K562 (cell line): ENCODE results near the gene PLA2G4A. TPM values are rescaled to one million over a fixed set of nuclear protein-coding genes. Genes with fewer than 3 reads are reported as not detected.

ENCODE experiments used
- ATAC-seq: fragments of 200-7000 bp; cut with Tn5 transposase; 3 replicates; pipeline ENCODE4 v1.9.1; 2020; ENCODE audit warnings: moderate library complexity
- BruUV-seq: library from RNA; stranded (reverse); fragments of 400-500 nt; replicated peaks from 2 replicates; lab custom pipeline; 2021; lab: Mats Ljungman, UMichigan
- CTCF ChIA-PET: fragments of 300-600 bp; formaldehyde crosslinking; extraction: SDS; loops from one replicate; lab custom pipeline; 2021; ENCODE audit warnings: low intra/inter-chr PET ratio; lab: Yijun Ruan, JAX
- POLR2A ChIA-PET: fragments of 300-600, 350-650 bp; sonication (Branson Sonifier 250); formaldehyde crosslinking; extraction: SDS; loops from one replicate; lab custom pipeline; 2021; ENCODE audit warnings: antibody characterized with exemption, inconsistent platforms; lab: Yijun Ruan, JAX
- DNase-seq, 4 experiments: peaks; one replicate each; pipeline versions ENCODE4 v3.0.0 to v3.0.0-alpha.2; 2011 to 2018; ENCODE audit warnings: low spot score in 3 of 4, mixed read lengths in 3 of 4; ENCODE audit errors: extremely low read depth in 1 of 4
- FAIRE-seq: peaks from 2 replicates; lab custom pipeline; 2011; peaks lifted over from hg19 to GRCh38; lab: Jason Lieb, UNC
- H2AFZ ChIP-seq: 2 replicates; pipeline ENCODE4 v1.6.0; 2011; ENCODE audit warnings: low read depth, low read length, control low read depth, inconsistent platforms
- H3K27ac ChIP-seq: fragments of 200-600 bp; 3 replicates; pipeline ENCODE4 v1.8.0; 2011; ENCODE audit warnings: low read depth, mild to moderate bottlenecking, control low read depth, inconsistent platforms, low read length, moderate library complexity, mixed read lengths; ENCODE audit errors: extremely low read depth
- H3K27me3 ChIP-seq, 2 experiments: fragments of 300-600 bp in 1 of 2; 2 replicates in 1 of 2; 3 replicates in 1 of 2; pipeline versions ENCODE4 v1.6.0 to v1.8.0; 2011; ENCODE audit warnings: inconsistent platforms in 2 of 2, low read length in 2 of 2, mild to moderate bottlenecking in 1 of 2, mixed read lengths in 1 of 2, moderate library complexity in 1 of 2; ENCODE audit not compliant: control insufficient read depth in 2 of 2, insufficient read depth in 2 of 2
- H3K36me3 ChIP-seq: fragments of 300-600 bp; 3 replicates; pipeline ENCODE4 v1.8.0; 2011; ENCODE audit warnings: mild to moderate bottlenecking, low read length, inconsistent platforms; ENCODE audit not compliant: control insufficient read depth, insufficient read depth
- H3K4me1 ChIP-seq, 2 experiments: fragments of 200-600 bp in 1 of 2; replicated peaks in 1 of 2; 2 replicates in 1 of 2; 3 replicates in 1 of 2; pipeline versions ENCODE4 v1.5.1 to v1.8.0; 2011; ENCODE audit warnings: inconsistent platforms in 2 of 2, low read length in 2 of 2, mild to moderate bottlenecking in 1 of 2, mixed read lengths in 1 of 2, moderate library complexity in 1 of 2; ENCODE audit not compliant: control insufficient read depth in 2 of 2, insufficient read depth in 2 of 2
- H3K4me2 ChIP-seq: 2 replicates; pipeline ENCODE4 v1.6.1; 2011; ENCODE audit warnings: low read length, control low read depth, inconsistent platforms, mixed read lengths; ENCODE audit not compliant: insufficient read depth
- H3K4me3 ChIP-seq: fragments of 200-600 bp; sonication (generic), shearing (Covaris generic); 2 replicates; pipeline ENCODE4 v1.5.1; 2016; ENCODE audit warnings: control low read depth, inconsistent platforms
- H3K79me2 ChIP-seq: fragments of 200-600 bp; 3 replicates; pipeline ENCODE4 v1.8.0; 2011; ENCODE audit warnings: low read length, inconsistent platforms; ENCODE audit not compliant: control insufficient read depth, insufficient read depth
- H3K9ac ChIP-seq, 2 experiments: 2 replicates each; pipeline versions ENCODE4 v1.6.0 to v1.6.1; 2011; ENCODE audit warnings: low read depth in 2 of 2, low read length in 2 of 2, control low read depth in 1 of 2, inconsistent platforms in 1 of 2, mild to moderate bottlenecking in 1 of 2, mixed read lengths in 1 of 2; ENCODE audit not compliant: insufficient read depth in 1 of 2
- H3K9me1 ChIP-seq: one replicate; pipeline ENCODE4 v1.6.0; 2011; ENCODE audit warnings: inconsistent platforms, mild to moderate bottlenecking, low read length, moderate library complexity; ENCODE audit not compliant: control insufficient read depth, insufficient read depth
- H3K9me3 ChIP-seq: replicated peaks from 2 replicates; pipeline ENCODE4 v1.5.1; 2011; ENCODE audit warnings: low read depth, low read length, inconsistent platforms; ENCODE audit not compliant: control insufficient read depth, insufficient read depth
- H4K20me1 ChIP-seq: replicated peaks from 2 replicates; pipeline ENCODE4 v1.6.1; 2011; ENCODE audit warnings: low read length, inconsistent platforms, mixed read lengths; ENCODE audit not compliant: control insufficient read depth, insufficient read depth
- EP400 ChIP-seq: fragments of 450-650 bp; IDR thresholded peaks from 2 replicates; pipeline ENCODE4 v1.6.1; 2017; ENCODE audit warnings: antibody characterized with exemption, mild to moderate bottlenecking, moderate library complexity
- FOXJ2 ChIP-seq: fragments of 200-800 bp; sonication (Bioruptor generic); IDR thresholded peaks from 2 replicates; pipeline ENCODE4 v1.6.1; 2016; ENCODE audit warnings: missing genetic modification characterization, missing compliant biosample characterization
- GABPB2 ChIP-seq: fragments of 250-450 bp; sonication (Bioruptor Pico); conservative IDR thresholded peaks from 2 replicates; pipeline ENCODE4 v1.5.1; 2021; ENCODE audit warnings: mild to moderate bottlenecking
- MAZ ChIP-seq, 2 experiments: fragments of 450-650 bp in 1 of 2; sonication (generic) in 1 of 2; formaldehyde crosslinking; IDR thresholded peaks in 1 of 2; conservative IDR thresholded peaks in 1 of 2; 2 replicates each; pipeline versions ENCODE4 v1.4.0 to v1.5.0; 2020; ENCODE audit warnings: mild to moderate bottlenecking in 1 of 2, missing genetic modification reagents in 1 of 2
- NFYB ChIP-seq: IDR thresholded peaks from 2 replicates; pipeline ENCODE4 v1.6.1; 2011; ENCODE audit warnings: mild to moderate bottlenecking, moderate library complexity; ENCODE audit not compliant: insufficient read length; ENCODE audit errors: extremely low read depth
- RBM17 ChIP-seq: fragments of 200-400 bp; formaldehyde crosslinking; IDR thresholded peaks from 2 replicates; pipeline ENCODE4 v1.6.1; 2017; ENCODE audit warnings: low read depth, mild to moderate bottlenecking, low read length, borderline replicate concordance
- SMAD4 ChIP-seq: fragments of 250-450 bp; sonication (Bioruptor Pico); conservative IDR thresholded peaks from 2 replicates; pipeline ENCODE4 v1.8.0; 2021; ENCODE audit warnings: inconsistent platforms, mild to moderate bottlenecking, moderate library complexity
- STAT5A ChIP-seq: IDR thresholded peaks from 2 replicates; pipeline ENCODE4 v1.6.1; 2012; ENCODE audit warnings: low read length, inconsistent platforms, borderline replicate concordance
- ZNF3 ChIP-seq: fragments of 250-450 bp; sonication (Bioruptor Pico); IDR thresholded peaks from 2 replicates; pipeline ENCODE4 v1.5.0; 2021; ENCODE audit warnings: mild to moderate bottlenecking, moderate library complexity
- WGBS: fragments of 100-300 bp; shearing (Covaris generic); methylation state at CpG from one replicate; pipeline ENCODE4 v1.1.6; 2016; ENCODE audit warnings: low coverage, mixed read lengths; ENCODE audit not compliant: insufficient coverage; ENCODE audit errors: missing lambda C conversion rate; 5-methylcytosine and 5-hydroxymethylcytosine counted together
- in situ Hi-C: fragments of 300-500 bp; cut with MboI; formaldehyde crosslinking; loops from 4 replicates; pipeline ENCODE4 v1.15.0; 2018; ENCODE audit warnings: inconsistent platforms, mixed read lengths
- intact Hi-C: fragments of 100-400 bp; cut with micrococcal nuclease; formaldehyde crosslinking; loops from 2 replicates; pipeline ENCODE4 v1.14.2; 2022
- polyA plus RNA-seq, 8 experiments: library from polyadenylated mRNA; depleted of rRNA in 4 of 8; stranded (reverse) in 5 of 8; unstranded in 3 of 8; fragments of >200 nt; fragmentation: Nextera tagmentation in 2 of 8; fragmentation: Illumina TruSeq in 1 of 8; extraction: Ambion mirVana in 2 of 8; extraction: Trizol in 1 of 8; gene quantifications; 2 replicates each; pipeline versions ENCODE4 v1.2.1 to v1.2.3, GENCODE V29; 2011 to 2014; ENCODE audit warnings: inconsistent platforms in 1 of 8, missing spikeins in 1 of 8
- total RNA-seq, 7 experiments: library from RNA; depleted of rRNA in 6 of 7; stranded (reverse); fragments of >200 nt in 6 of 7; fragmentation: Illumina TruSeq in 2 of 7; extraction: Trizol in 2 of 7; gene quantifications; 2 replicates each; pipeline versions ENCODE4 v1.2.1 to v1.2.3, GENCODE V29; 2011 to 2021; ENCODE audit warnings: low replicate concordance in 1 of 7
- TF ChIP-seq, protein P1 (sequence below): fragments of 450-650 bp; formaldehyde crosslinking; IDR thresholded peaks from 2 replicates; pipeline ENCODE4 v1.4.0; 2022; ENCODE audit warnings: missing genetic modification characterization
- TF ChIP-seq, protein P2 (sequence below): fragments of 250-450 bp; sonication (Bioruptor Pico); IDR thresholded peaks from 2 replicates; pipeline ENCODE4 v1.5.0; 2021
- TF ChIP-seq, protein P3 (sequence below): fragments of 450-650 bp; IDR thresholded peaks from 2 replicates; pipeline ENCODE4 v1.6.1; 2018; ENCODE audit warnings: mild to moderate bottlenecking, low read depth; ENCODE audit not compliant: partially characterized antibody
- TF ChIP-seq, protein P4 (sequence below): sonication (generic); formaldehyde crosslinking; IDR thresholded peaks from 2 replicates; pipeline ENCODE4 v1.8.0; 2022; ENCODE audit warnings: missing genetic modification reagents, mild to moderate bottlenecking, borderline replicate concordance
- TF ChIP-seq, protein P5 (sequence below): fragments of 450-650 bp; formaldehyde crosslinking; IDR thresholded peaks from 2 replicates; pipeline ENCODE4 v1.4.0; 2020; ENCODE audit warnings: mild to moderate bottlenecking, mixed read lengths

Gene PLA2G4A
- total and polyA plus RNA-seq, 9 of the 15 experiments (the other 6 are each of a cell fraction or from before 2014, with no cell fraction given), result 0.04 to 0.71 (median 0.22) TPM; not detected in 4

DNA sequence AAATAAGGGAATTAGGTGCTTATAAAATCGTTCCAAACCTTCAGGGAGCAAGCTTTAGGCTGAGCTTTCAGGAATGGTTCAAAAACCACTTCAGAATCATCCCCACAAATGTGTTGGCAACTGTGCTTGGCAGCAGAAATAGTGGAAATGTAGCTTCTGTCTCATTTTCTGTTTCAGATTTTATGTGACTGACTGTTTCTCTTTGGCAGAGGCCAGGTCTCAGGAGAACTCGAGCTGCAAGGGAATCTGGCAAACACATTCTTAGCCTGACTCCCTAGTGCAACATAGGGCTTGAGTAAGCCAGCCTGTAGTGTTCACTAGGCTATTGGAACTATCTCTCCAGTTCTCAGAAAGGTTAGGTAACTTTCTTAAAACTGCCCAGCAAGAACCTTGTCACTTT lies 128.6 kb downstream of the PLA2G4A start (continued):
- TF ChIP-seq, protein P1, sequence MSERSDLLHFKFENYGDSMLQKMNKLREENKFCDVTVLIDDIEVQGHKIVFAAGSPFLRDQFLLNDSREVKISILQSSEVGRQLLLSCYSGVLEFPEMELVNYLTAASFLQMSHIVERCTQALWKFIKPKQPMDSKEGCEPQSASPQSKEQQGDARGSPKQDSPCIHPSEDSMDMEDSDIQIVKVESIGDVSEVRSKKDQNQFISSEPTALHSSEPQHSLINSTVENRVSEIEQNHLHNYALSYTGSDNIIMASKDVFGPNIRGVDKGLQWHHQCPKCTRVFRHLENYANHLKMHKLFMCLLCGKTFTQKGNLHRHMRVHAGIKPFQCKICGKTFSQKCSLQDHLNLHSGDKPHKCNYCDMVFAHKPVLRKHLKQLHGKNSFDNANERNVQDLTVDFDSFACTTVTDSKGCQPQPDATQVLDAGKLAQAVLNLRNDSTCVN (CRISPR knock-in tag), result no peak
- TF ChIP-seq GABPB2 (CRISPR knock-in tag), result no peak
- no peak for TF ChIP-seq RBM17
- TF ChIP-seq ZNF3 (CRISPR knock-in tag), result no peak
- TF ChIP-seq, protein P2, sequence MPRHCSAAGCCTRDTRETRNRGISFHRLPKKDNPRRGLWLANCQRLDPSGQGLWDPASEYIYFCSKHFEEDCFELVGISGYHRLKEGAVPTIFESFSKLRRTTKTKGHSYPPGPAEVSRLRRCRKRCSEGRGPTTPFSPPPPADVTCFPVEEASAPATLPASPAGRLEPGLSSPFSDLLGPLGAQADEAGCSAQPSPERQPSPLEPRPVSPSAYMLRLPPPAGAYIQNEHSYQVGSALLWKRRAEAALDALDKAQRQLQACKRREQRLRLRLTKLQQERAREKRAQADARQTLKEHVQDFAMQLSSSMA (CRISPR knock-in tag), result no peak
- no peak for TF ChIP-seq SMAD4 (CRISPR knock-in tag)

DNA sequence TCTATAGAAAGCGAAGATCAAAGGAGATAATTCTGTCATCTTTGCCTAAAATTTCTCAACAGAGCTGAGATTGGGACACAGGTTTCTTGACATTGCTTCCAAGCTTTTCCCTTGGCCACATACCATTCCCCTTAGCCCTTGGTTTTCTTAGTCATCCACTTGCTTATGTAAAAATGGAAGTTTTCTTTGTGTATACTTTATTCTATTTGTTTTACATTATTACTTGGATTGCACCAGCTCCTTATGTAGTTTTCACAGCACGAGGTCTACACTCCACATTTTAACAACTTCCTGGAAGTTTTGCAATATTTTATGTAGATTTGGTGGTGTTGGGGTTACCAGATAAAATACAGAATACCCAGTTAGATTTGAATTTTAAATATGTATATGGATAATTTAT lies 129.8 kb downstream of the PLA2G4A start:
- ATAC-seq (no peak), FAIRE-seq (no peak), DNase-seq (no peak)
- intact Hi-C loops, result no loop called here
- no peaks in the 10 kb centered on the region for H3K79me2 ChIP-seq
- in situ Hi-C loops, result no loop called here
- no peak overlapping the region for H3K27ac ChIP-seq
- H3K4me2 ChIP-seq, result no peak overlapping the region
- POLR2A ChIA-PET, result no interaction called here
- H2AFZ ChIP-seq, result no peak overlapping the region
- WGBS, result 6% methylated on average over 2 of the region's 2 CpGs
- H3K4me1 ChIP-seq, result no peaks in the 10 kb centered on the region
- H3K9me3 ChIP-seq, result no peaks in the 10 kb centered on the region
- H3K9ac ChIP-seq, result no peak overlapping the region
- H3K9me1 ChIP-seq, result no peaks in the 10 kb centered on the region
- H3K27me3 ChIP-seq, result no peaks in the 10 kb centered on the region
- H3K36me3 ChIP-seq, result no peaks in the 10 kb centered on the region
- H4K20me1 ChIP-seq, result no peaks in the 10 kb centered on the region
- CTCF ChIA-PET, result no interaction called here
- TF ChIP-seq, protein P3, sequence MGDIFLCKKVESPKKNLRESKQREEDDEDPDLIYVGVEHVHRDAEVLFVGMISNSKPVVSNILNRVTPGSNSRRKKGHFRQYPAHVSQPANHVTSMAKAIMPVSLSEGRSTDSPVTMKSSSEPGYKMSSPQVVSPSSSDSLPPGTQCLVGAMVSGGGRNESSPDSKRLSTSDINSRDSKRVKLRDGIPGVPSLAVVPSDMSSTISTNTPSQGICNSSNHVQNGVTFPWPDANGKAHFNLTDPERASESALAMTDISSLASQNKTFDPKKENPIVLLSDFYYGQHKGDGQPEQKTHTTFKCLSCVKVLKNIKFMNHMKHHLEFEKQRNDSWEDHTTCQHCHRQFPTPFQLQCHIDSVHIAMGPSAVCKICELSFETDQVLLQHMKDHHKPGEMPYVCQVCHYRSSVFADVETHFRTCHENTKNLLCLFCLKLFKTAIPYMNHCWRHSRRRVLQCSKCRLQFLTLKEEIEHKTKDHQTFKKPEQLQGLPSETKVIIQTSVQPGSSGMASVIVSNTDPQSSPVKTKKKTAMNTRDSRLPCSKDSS, result no peak
- TF ChIP-seq, protein P4, sequence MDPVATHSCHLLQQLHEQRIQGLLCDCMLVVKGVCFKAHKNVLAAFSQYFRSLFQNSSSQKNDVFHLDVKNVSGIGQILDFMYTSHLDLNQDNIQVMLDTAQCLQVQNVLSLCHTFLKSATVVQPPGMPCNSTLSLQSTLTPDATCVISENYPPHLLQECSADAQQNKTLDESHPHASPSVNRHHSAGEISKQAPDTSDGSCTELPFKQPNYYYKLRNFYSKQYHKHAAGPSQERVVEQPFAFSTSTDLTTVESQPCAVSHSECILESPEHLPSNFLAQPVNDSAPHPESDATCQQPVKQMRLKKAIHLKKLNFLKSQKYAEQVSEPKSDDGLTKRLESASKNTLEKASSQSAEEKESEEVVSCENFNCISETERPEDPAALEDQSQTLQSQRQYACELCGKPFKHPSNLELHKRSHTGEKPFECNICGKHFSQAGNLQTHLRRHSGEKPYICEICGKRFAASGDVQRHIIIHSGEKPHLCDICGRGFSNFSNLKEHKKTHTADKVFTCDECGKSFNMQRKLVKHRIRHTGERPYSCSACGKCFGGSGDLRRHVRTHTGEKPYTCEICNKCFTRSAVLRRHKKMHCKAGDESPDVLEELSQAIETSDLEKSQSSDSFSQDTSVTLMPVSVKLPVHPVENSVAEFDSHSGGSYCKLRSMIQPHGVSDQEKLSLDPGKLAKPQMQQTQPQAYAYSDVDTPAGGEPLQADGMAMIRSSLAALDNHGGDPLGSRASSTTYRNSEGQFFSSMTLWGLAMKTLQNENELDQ (CRISPR knock-in tag), result no peak
- TF ChIP-seq FOXJ2 (tag) (no peak), NFYB (no peak), EP400 (no peak), MAZ (CRISPR knock-in tag; conservative IDR thresholded peaks at IDR 0.05 in 1 of 2, IDR thresholded peaks at IDR 0.05 in 1 of 2) (no peak), STAT5A (no peak)
- TF ChIP-seq, protein P5, sequence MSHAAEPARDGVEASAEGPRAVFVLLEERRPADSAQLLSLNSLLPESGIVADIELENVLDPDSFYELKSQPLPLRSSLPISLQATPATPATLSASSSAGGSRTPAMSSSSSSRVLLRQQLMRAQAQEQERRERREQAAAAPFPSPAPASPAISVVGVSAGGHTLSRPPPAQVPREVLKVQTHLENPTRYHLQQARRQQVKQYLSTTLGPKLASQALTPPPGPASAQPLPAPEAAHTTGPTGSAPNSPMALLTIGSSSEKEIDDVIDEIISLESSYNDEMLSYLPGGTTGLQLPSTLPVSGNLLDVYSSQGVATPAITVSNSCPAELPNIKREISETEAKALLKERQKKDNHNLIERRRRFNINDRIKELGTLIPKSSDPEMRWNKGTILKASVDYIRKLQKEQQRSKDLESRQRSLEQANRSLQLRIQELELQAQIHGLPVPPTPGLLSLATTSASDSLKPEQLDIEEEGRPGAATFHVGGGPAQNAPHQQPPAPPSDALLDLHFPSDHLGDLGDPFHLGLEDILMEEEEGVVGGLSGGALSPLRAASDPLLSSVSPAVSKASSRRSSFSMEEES (CRISPR knock-in tag), result no peak
- BruUV-seq, result no TSS peak
- no peak overlapping the region for H3K4me3 ChIP-seq
